Neural progenitor cell (in vitro differentiated cells): ENCODE data around the gene CRHR1. TPM values are rescaled to one million over a fixed set of nuclear protein-coding genes. Genes with fewer than 3 reads are reported as not detected.
A peak's percentile ranks its signal among the peaks of the same experiment; 100 is the strongest.
"Not testable (repeated sequence)": the region's sequence is repeated elsewhere in the genome, so short reads cannot be mapped to it uniquely, and the experiment has no call there.

Experiments used
- DNase-seq: peaks from one replicate; pipeline ENCODE4 v3.0.0-alpha.2; 2016; ENCODE audit warnings: low spot score
- H2AFZ ChIP-seq: fragments of 200-600 bp; sonication (generic); replicated peaks from 2 replicates; pipeline ENCODE4 v1.6.1; 2016; ENCODE audit warnings: antibody characterized with exemption
- H3F3A ChIP-seq: fragments of 200-600 bp; sonication (generic); 2 replicates; pipeline ENCODE4 v1.6.1; 2016; ENCODE audit warnings: antibody characterized with exemption, low read depth
- H3K27ac ChIP-seq: fragments of 200-600 bp; sonication (generic); 2 replicates; pipeline ENCODE4 v1.5.1; 2016; ENCODE audit warnings: mild to moderate bottlenecking
- H3K27me3 ChIP-seq: fragments of 200-600 bp; sonication (generic); 2 replicates; pipeline ENCODE4 v1.6.1; 2016; ENCODE audit warnings: mild to moderate bottlenecking, moderate library complexity
- H3K36me3 ChIP-seq: fragments of 200-600 bp; sonication (generic); 2 replicates; pipeline ENCODE4 v1.5.1; 2016
- H3K4me1 ChIP-seq: fragments of 200-600 bp; sonication (generic); 2 replicates; pipeline ENCODE4 v1.6.1; 2016; ENCODE audit warnings: mixed run types
- H3K4me2 ChIP-seq: fragments of 200-600 bp; sonication (generic); 2 replicates; pipeline ENCODE4 v1.6.1; 2016
- H3K4me3 ChIP-seq: fragments of 200-600 bp; sonication (generic); 2 replicates; pipeline ENCODE4 v1.5.1; 2016
- H3K79me2 ChIP-seq: fragments of 200-600 bp; sonication (generic); 2 replicates; pipeline ENCODE4 v1.6.1; 2016; ENCODE audit warnings: low read depth
- H3K9ac ChIP-seq: fragments of 200-600 bp; sonication (generic); 2 replicates; pipeline ENCODE4 v1.6.1; 2016
- H3K9me3 ChIP-seq: fragments of 200-600 bp; sonication (generic); 2 replicates; pipeline ENCODE4 v1.5.1; 2016; ENCODE audit warnings: low read depth
- H4K20me1 ChIP-seq: fragments of 200-600 bp; sonication (generic); 2 replicates; pipeline ENCODE4 v1.6.1; 2016; ENCODE audit warnings: low read depth
- H3K27ac Mint-ChIP-seq: 3 replicates; pipeline ENCODE4 v1.8.0; 2021; ENCODE audit warnings: mixed read lengths
- H3K27me3 Mint-ChIP-seq: 2 replicates; pipeline ENCODE4 v1.8.0; 2022; ENCODE audit warnings: low read depth, mild to moderate bottlenecking, inconsistent platforms, moderate library complexity, mixed read lengths; ENCODE audit not compliant: insufficient read depth
- H3K36me3 Mint-ChIP-seq: 3 replicates; pipeline ENCODE4 v1.8.0; 2021; ENCODE audit warnings: mixed read lengths
- H3K4me1 Mint-ChIP-seq: 3 replicates; pipeline ENCODE4 v1.8.0; 2021; ENCODE audit warnings: mixed read lengths
- H3K4me3 Mint-ChIP-seq: 3 replicates; pipeline ENCODE4 v1.8.0; 2021; ENCODE audit warnings: mild to moderate bottlenecking, moderate library complexity, mixed read lengths
- H3K9me3 Mint-ChIP-seq: 3 replicates; pipeline ENCODE4 v1.8.0; 2020; ENCODE audit warnings: mixed read lengths
- CTCF ChIP-seq: fragments of 200-600 bp; sonication (generic); IDR thresholded peaks from 2 replicates; pipeline ENCODE4 v1.5.1; 2017; ENCODE audit warnings: antibody characterized with exemption, mild to moderate bottlenecking
- EZH2 ChIP-seq: fragments of 200-600 bp; sonication (generic); IDR thresholded peaks from 2 replicates; pipeline ENCODE4 v1.6.1; 2017; ENCODE audit warnings: antibody characterized with exemption, mild to moderate bottlenecking, moderate library complexity
- EZH2phosphoT487 ChIP-seq: fragments of 200-600 bp; sonication (generic); IDR thresholded peaks from 2 replicates; pipeline ENCODE4 v1.6.1; 2017; ENCODE audit warnings: antibody characterized with exemption
- total RNA-seq: library from RNA; depleted of rRNA; stranded (reverse); fragments of >200 nt; gene quantifications from 2 replicates; pipeline ENCODE4 v1.2.3, GENCODE V29; 2015; ENCODE audit warnings: low replicate concordance

CRHR1 gene
- total RNA-seq, 1 donor from 2014 or later: 3.4 TPM

- no peaks in the 10 kb centered on the region for H3K9me3 ChIP-seq
- no peak overlapping the region for H3K9ac ChIP-seq
- no peak overlapping the region for H2AFZ ChIP-seq
- H3K36me3 ChIP-seq: no peaks in the 10 kb centered on the region
- Mint-ChIP-seq H3K4me3 (peak overlapping the region; percentile 28), H3K36me3 (no peaks in the 10 kb centered on the region), H3K27ac (no peak overlapping the region), H3K9me3 (no peaks in the 10 kb centered on the region), H3K27me3 (peaks cover 3% of the 10 kb centered on the region), H3K4me1 (peaks cover 19% of the 10 kb centered on the region)
- H3F3A ChIP-seq: peaks cover 15% of the 10 kb centered on the region
- peaks cover 17% of the 10 kb centered on the region for H3K4me1 ChIP-seq
- H4K20me1 ChIP-seq: no peaks in the 10 kb centered on the region
- no peak for DNase-seq
- H3K79me2 ChIP-seq: no peaks in the 10 kb centered on the region
- no peak overlapping the region for H3K27ac ChIP-seq
- H3K27me3 ChIP-seq: peaks cover 73% of the 10 kb centered on the region
- TF ChIP-seq EZH2 (no peak), EZH2phosphoT487 (no peak), CTCF (no peak)
- H3K4me3 ChIP-seq: no peak overlapping the region
- no peak overlapping the region for H3K4me2 ChIP-seq
These were observed 40.3 kb upstream of the CRHR1 start for GRCh38 chr17:45743626-45744326.

- DNase-seq, H3K27ac Mint-ChIP-seq, H3K4me3 Mint-ChIP-seq, H3K9ac ChIP-seq, H3K4me3 ChIP-seq, H3K79me2 ChIP-seq, H3K9me3 ChIP-seq, H3K27ac ChIP-seq, H4K20me1 ChIP-seq, H3K9me3 Mint-ChIP-seq, H3K27me3 Mint-ChIP-seq, H3K36me3 ChIP-seq, H3K36me3 Mint-ChIP-seq, H2AFZ ChIP-seq: not testable (repeated sequence)
- peaks cover 19% of the 10 kb centered on the region for H3K4me1 Mint-ChIP-seq
- H3K4me1 ChIP-seq: peaks cover 17% of the 10 kb centered on the region
- H3F3A ChIP-seq: peaks cover 15% of the 10 kb centered on the region
- H3K27me3 ChIP-seq: peaks cover 83% of the 10 kb centered on the region
- peak overlapping the region; percentile 32 for H3K4me2 ChIP-seq
These were observed 39.3 kb upstream of the CRHR1 start for GRCh38 chr17:45744826-45745225.

DNA sequence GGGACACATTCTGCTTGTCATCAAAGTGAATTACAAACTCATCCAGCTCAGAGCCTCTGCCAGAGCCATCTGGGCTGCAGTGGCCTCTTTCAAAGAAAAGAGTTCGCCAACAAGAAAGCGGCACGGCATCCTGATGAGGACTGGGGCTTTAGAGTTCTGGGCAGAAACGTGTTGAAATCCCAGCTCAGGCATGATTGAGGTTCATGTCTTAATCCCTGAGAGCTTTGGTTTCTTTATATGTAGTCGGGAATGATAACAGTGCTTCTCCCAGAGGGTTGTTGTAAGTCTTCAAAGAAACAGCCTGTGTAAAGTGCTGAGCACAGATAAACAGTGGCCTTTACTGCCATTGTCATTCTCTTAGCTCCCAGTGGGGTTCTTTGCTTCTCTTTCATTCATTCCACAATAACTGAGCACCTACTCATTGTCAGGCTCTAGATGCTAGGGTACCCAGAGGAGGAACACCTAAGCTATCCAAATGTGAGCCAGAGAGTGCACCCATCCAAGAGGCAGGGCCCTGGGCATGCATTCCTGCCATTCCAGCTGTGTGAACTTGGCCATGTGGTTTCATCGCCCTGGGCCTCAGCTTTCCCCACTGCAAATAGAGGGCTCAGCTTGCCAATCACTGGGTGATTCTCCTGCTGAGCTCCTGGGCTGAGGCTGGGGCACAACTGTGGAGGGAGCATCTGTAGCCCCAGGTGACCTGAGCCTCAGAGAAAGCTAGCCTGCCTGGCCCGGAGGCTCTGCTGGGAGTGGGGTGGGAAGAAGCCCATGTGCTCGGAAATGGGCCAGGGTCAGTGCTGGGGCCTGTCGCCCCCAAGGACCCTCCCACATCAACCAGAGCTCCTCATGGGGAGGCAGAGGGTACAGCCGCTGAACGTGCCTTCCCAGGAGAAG lies 38.3 kb upstream of the CRHR1 start:
- H3K4me1 ChIP-seq: peaks cover 15% of the 10 kb centered on the region
- H3K4me3 Mint-ChIP-seq: no peak overlapping the region
- no peaks in the 10 kb centered on the region for H3K36me3 ChIP-seq

More for the DNA sequence above, 38.3 kb upstream of the CRHR1 start:
- peak; percentile 22 for DNase-seq
- Histone ChIP-seq H3K4me3 (no peak overlapping the region), H3F3A (peaks cover 13% of the 10 kb centered on the region), H3K9ac (no peak overlapping the region), H2AFZ (no peak overlapping the region), H3K79me2 (no peaks in the 10 kb centered on the region), H3K4me2 (peak overlapping the region; percentile 32), H3K27me3 (peaks cover 93% of the 10 kb centered on the region), H4K20me1 (no peaks in the 10 kb centered on the region), H3K27ac (no peak overlapping the region), H3K9me3 (no peaks in the 10 kb centered on the region)
- TF ChIP-seq EZH2: no peak
- no peak for TF ChIP-seq CTCF
- TF ChIP-seq EZH2phosphoT487: no peak
- Mint-ChIP-seq H3K36me3 (no peaks in the 10 kb centered on the region), H3K4me1 (peaks cover 10% of the 10 kb centered on the region), H3K27me3 (peaks cover 3% of the 10 kb centered on the region), H3K27ac (no peak overlapping the region), H3K9me3 (no peaks in the 10 kb centered on the region)
